GM12878 (cell line): Measurements from ENCODE around the gene HPS5. TPM values are rescaled to one million over a fixed set of nuclear protein-coding genes. Genes with fewer than 3 reads are reported as not detected.
A peak's percentile ranks its signal among the peaks of the same experiment; 100 is the strongest.

Experiments
- ATAC-seq: fragments of 200-7000 bp; cut with Tn5 transposase; 3 replicates; pipeline ENCODE4 v1.9.1; 2020; ENCODE audit warnings: mild to moderate bottlenecking, moderate library complexity
- BruUV-seq: library from RNA; stranded (reverse); fragments of 400-500 nt; replicated peaks from 2 replicates; lab custom pipeline; 2021; lab: Mats Ljungman, UMichigan
- CTCF ChIA-PET: fragments of 300-600 bp; sonication (Branson Sonifier 250); formaldehyde crosslinking; extraction: SDS; loops from one replicate; lab custom pipeline; 2021; ENCODE audit warnings: inconsistent platforms; lab: Yijun Ruan, JAX
- POLR2A ChIA-PET: fragments of 350-600 bp; formaldehyde crosslinking; extraction: SDS; loops from one replicate; lab custom pipeline; 2021; ENCODE audit warnings: inconsistent platforms; lab: Charles Lee
- RAD21 ChIA-PET: fragments of 300-600 bp; sonication (Branson Sonifier 250); formaldehyde crosslinking; loops from one replicate; lab custom pipeline; 2023; ENCODE audit warnings: antibody characterized with exemption; ENCODE audit not compliant: unreplicated experiment; lab: Charles Lee
- SMC1A ChIA-PET: fragments of 300-600 bp; sonication (Branson Sonifier 250); formaldehyde crosslinking; loops from one replicate; lab custom pipeline; 2023; ENCODE audit not compliant: unreplicated experiment, uncharacterized antibody; lab: Charles Lee
- DNase-seq: peaks from one replicate; pipeline ENCODE4 v3.0.0-alpha.2; 2011; ENCODE audit warnings: low read depth, low spot score
- FAIRE-seq: peaks from 3 replicates; lab custom pipeline; 2011; peaks lifted over from hg19 to GRCh38; lab: Jason Lieb, UNC
- H2AFZ ChIP-seq: 2 replicates; pipeline ENCODE4 v1.6.0; 2011; ENCODE audit warnings: low read depth, low read length, control low read depth; ENCODE audit not compliant: control insufficient read depth
- H3K27ac ChIP-seq: 2 replicates; pipeline ENCODE4 v1.5.1; 2011; ENCODE audit warnings: control low read depth; ENCODE audit not compliant: control insufficient read depth, insufficient read depth
- H3K27me3 ChIP-seq, 2 experiments: replicated peaks in 1 of 2; 2 replicates each; pipeline versions ENCODE4 v1.6.0 to v1.6.1; 2011; ENCODE audit warnings: low read length in 1 of 2; ENCODE audit not compliant: control insufficient read depth in 2 of 2, insufficient read depth in 2 of 2
- H3K36me3 ChIP-seq, 2 experiments: 2 replicates each; pipeline ENCODE4 v1.5.1; 2011; ENCODE audit warnings: low read length in 1 of 2; ENCODE audit not compliant: control insufficient read depth in 2 of 2, insufficient read depth in 2 of 2
- H3K4me1 ChIP-seq: 2 replicates; pipeline ENCODE4 v1.6.1; 2011; ENCODE audit warnings: mild to moderate bottlenecking, low read length, moderate library complexity, mixed read lengths; ENCODE audit not compliant: control insufficient read depth, insufficient read depth
- H3K4me2 ChIP-seq: 2 replicates; pipeline ENCODE4 v1.6.0; 2011; ENCODE audit warnings: control low read depth; ENCODE audit not compliant: control insufficient read depth, insufficient read depth
- H3K4me3 ChIP-seq: fragments of 200-600 bp; sonication (generic); 2 replicates; pipeline ENCODE4 v1.5.1; 2016
- H3K79me2 ChIP-seq: 2 replicates; pipeline ENCODE4 v1.6.0; 2011; ENCODE audit warnings: low read length; ENCODE audit not compliant: control insufficient read depth, insufficient read depth
- H3K9ac ChIP-seq: 2 replicates; pipeline ENCODE4 v1.8.0; 2011; ENCODE audit warnings: low read length, control low read depth, mixed read lengths; ENCODE audit not compliant: control insufficient read depth, insufficient read depth
- H3K9me3 ChIP-seq: replicated peaks from 3 replicates; pipeline ENCODE4 v1.5.1; 2011; ENCODE audit warnings: mild to moderate bottlenecking, low read length; ENCODE audit not compliant: control insufficient read depth, insufficient read depth
- H4K20me1 ChIP-seq: 2 replicates; pipeline ENCODE4 v1.6.0; 2011; ENCODE audit not compliant: control insufficient read depth, insufficient read depth
- NRF1 ChIP-seq: conservative IDR thresholded peaks from 2 replicates; pipeline ENCODE4 v1.6.1; 2011; ENCODE audit warnings: mild to moderate bottlenecking, low read depth, low read length, improper control_type of control experiment
- TARDBP ChIP-seq: IDR thresholded peaks from 2 replicates; pipeline ENCODE4 v1.6.1; 2016; ENCODE audit warnings: borderline replicate concordance
- TBL1XR1 ChIP-seq: IDR thresholded peaks from 2 replicates; pipeline ENCODE4 v1.6.1; 2012; ENCODE audit warnings: low read depth, low read length, improper control_type of control experiment
- WGBS: methylation state at CpG from one replicate; pipeline ENCODE4 v1.1.6; 2016; ENCODE audit warnings: low lambda C conversion rate; ENCODE audit not compliant: insufficient replicate concordance, insufficient coverage; ENCODE audit errors: missing lambda C conversion rate; 5-methylcytosine and 5-hydroxymethylcytosine counted together
- in situ Hi-C: fragments of 300-500 bp; cut with MboI; formaldehyde crosslinking; loops from 9 replicates; pipeline ENCODE4 v1.14.3; 2018; ENCODE audit warnings: mixed read lengths
- intact Hi-C: fragments of 100-400 bp; cut with micrococcal nuclease; formaldehyde crosslinking; loops from one replicate; pipeline ENCODE4 v1.14.2; 2022; ENCODE audit not compliant: unreplicated experiment
- polyA plus RNA-seq, 11 experiments: library from polyadenylated mRNA; depleted of rRNA in 4 of 11; unstranded in 6 of 11; stranded (reverse) in 5 of 11; fragments of >200 nt; fragmentation: Nextera tagmentation in 4 of 11; fragmentation: Illumina TruSeq in 1 of 11; extraction: Ambion mirVana in 4 of 11; extraction: Trizol in 1 of 11; gene quantifications; 1 replicate in 1 of 11; 2 replicates in 10 of 11; pipeline versions ENCODE4 v1.2.1 to v1.2.3, GENCODE V29; 2011 to 2016; ENCODE audit warnings: inconsistent platforms in 2 of 11, missing spikeins in 2 of 11, low read depth in 1 of 11
- total RNA-seq, 4 experiments: library from RNA; depleted of rRNA in 3 of 4; stranded (reverse); fragments of >200 nt in 3 of 4; fragmentation: Illumina TruSeq in 1 of 4; extraction: Trizol in 1 of 4; gene quantifications; 2 replicates each; pipeline versions ENCODE4 v1.2.1 to v1.2.3, GENCODE V29; 2013 to 2021

The HPS5 gene
- total and polyA plus RNA-seq, 10 of the 15 experiments (the other 5 are each of a cell fraction or from before 2014, with no cell fraction given) = 11.9 to 32.6 (median 23.5) TPM

GRCh38 chr11:18313965-18314763 is 7.8 kb downstream of the HPS5 start:
- POLR2A ChIA-PET = interaction anchor here (1.0 to 1.2 kb wide), 3 partner anchors 11 to 13 kb away, joined by 3 read pairs; no protein-coding TSS in a partner anchor
- Histone ChIP-seq H3K27ac (no peak overlapping the region), H3K4me2 (no peak overlapping the region), H4K20me1 (no peaks in the 10 kb centered on the region), H3K36me3 (peaks cover 2 to 26% of the 10 kb centered on the region in 2 experiments), H2AFZ (no peak overlapping the region), H3K27me3 (no peaks in the 10 kb centered on the region), H3K9ac (no peak overlapping the region), H3K9me3 (no peaks in the 10 kb centered on the region), H3K79me2 (peaks cover 56% of the 10 kb centered on the region), H3K4me1 (peaks cover 22% of the 10 kb centered on the region), H3K4me3 (no peak overlapping the region)
- ATAC-seq (peak; percentile 27; the same call in 2 of the 3 replicates), FAIRE-seq (no peak), DNase-seq (no peak)
- intact Hi-C loops = no loop called here
- TF ChIP-seq NRF1 = no peak
- no peak for TF ChIP-seq TARDBP
- no peak for TF ChIP-seq TBL1XR1
- in situ Hi-C loops = no loop called here
- BruUV-seq = no TSS peak
- RAD21 ChIA-PET = interaction anchor here (1.0 to 6.1 kb wide), 5 partner anchors 19 to 213 kb away, joined by 3 to 29 read pairs (median 3); partner anchors contain the start of gene TSG101
- CTCF ChIA-PET = interaction anchor here (0.6 to 2.9 kb wide), 6 partner anchors 9 to 199 kb away, joined by 3 to 25 read pairs (median 6); no protein-coding TSS in a partner anchor
- SMC1A ChIA-PET = interaction anchor here (0.7 to 5.4 kb wide), 8 partner anchors 7 to 210 kb away, joined by 3 to 40 read pairs (median 8); partner anchors contain the start of gene HPS5
- 95% methylated on average over 10 of the region's 10 CpGs for WGBS
